HepG2 (cell line): Measurements from ENCODE around the gene RARA. TPM values are rescaled to one million over a fixed set of nuclear protein-coding genes. Genes with fewer than 3 reads are reported as not detected.

Experiments used
- CREM ChIP-seq, 2 experiments: sonication (generic) in 1 of 2; formaldehyde crosslinking in 1 of 2; IDR thresholded peaks; 2 replicates each; pipeline versions ENCODE4 v1.4.0 to v1.6.1; 2016 to 2020; ENCODE audit warnings: antibody characterized with exemption in 1 of 2, mild to moderate bottlenecking in 1 of 2, missing genetic modification reagents in 1 of 2
- FOXM1 ChIP-seq: sonication (generic); formaldehyde crosslinking; IDR thresholded peaks from 2 replicates; pipeline ENCODE4 v1.5.0; 2020; ENCODE audit warnings: missing genetic modification reagents
- FOXP1 ChIP-seq, 2 experiments: fragments of 450-650 bp in 1 of 2; IDR thresholded peaks; 2 replicates each; pipeline ENCODE4 v1.6.1; 2017 to 2018; ENCODE audit warnings: antibody characterized with exemption in 1 of 2
- HNF4A ChIP-seq: sonication (generic); formaldehyde crosslinking; IDR thresholded peaks from 2 replicates; pipeline ENCODE4 v1.4.0; 2020; ENCODE audit warnings: missing genetic modification reagents
- RARA ChIP-seq: IDR thresholded peaks from 2 replicates; pipeline ENCODE4 v1.6.1; 2016; ENCODE audit warnings: missing genetic modification reagents, missing compliant biosample characterization
- RXRB ChIP-seq: IDR thresholded peaks from 2 replicates; pipeline ENCODE4 v1.6.1; 2016; ENCODE audit warnings: borderline replicate concordance, missing genetic modification reagents, missing compliant biosample characterization
- SALL1 ChIP-seq: sonication (generic); formaldehyde crosslinking; IDR thresholded peaks from 2 replicates; pipeline ENCODE4 v1.8.0; 2022; ENCODE audit warnings: mild to moderate bottlenecking, missing genetic modification reagents
- SMARCE1 ChIP-seq: fragments of 450-650 bp; IDR thresholded peaks from 2 replicates; pipeline ENCODE4 v1.6.1; 2017; ENCODE audit warnings: borderline replicate concordance
- ZNF530 ChIP-seq: sonication (generic); formaldehyde crosslinking; IDR thresholded peaks from 2 replicates; pipeline ENCODE4 v1.5.0; 2020; ENCODE audit warnings: low read depth, mild to moderate bottlenecking, missing genetic modification reagents
- ZNF737 ChIP-seq: sonication (generic); formaldehyde crosslinking; IDR thresholded peaks from 2 replicates; pipeline ENCODE4 v1.5.0; 2020; ENCODE audit warnings: missing genetic modification reagents, mild to moderate bottlenecking, borderline replicate concordance
- polyA plus RNA-seq, 8 experiments: library from polyadenylated mRNA; depleted of rRNA in 3 of 8; stranded (reverse) in 7 of 8; unstranded in 1 of 8; fragments of >200 nt; fragmentation: Illumina TruSeq in 4 of 8; extraction: Trizol in 4 of 8; gene quantifications; 2 replicates each; pipeline versions ENCODE4 v1.2.1 to v1.2.3, GENCODE V29; 2011 to 2016; ENCODE audit warnings: low read depth in 4 of 8, missing spikeins in 1 of 8, mixed read lengths in 1 of 8; ENCODE audit not compliant: insufficient read depth in 1 of 8
- total RNA-seq, 5 experiments: library from RNA; depleted of rRNA; stranded (reverse); fragments of >200 nt; fragmentation: Illumina TruSeq; extraction: Trizol; gene quantifications; 2 replicates each; pipeline ENCODE4 v1.2.3, GENCODE V29; 2016; ENCODE audit warnings: low read depth in 1 of 5
- TF ChIP-seq, protein P1 (sequence below): sonication (generic); formaldehyde crosslinking; IDR thresholded peaks from 2 replicates; pipeline ENCODE4 v1.4.0; 2020; ENCODE audit warnings: missing genetic modification reagents, mild to moderate bottlenecking, borderline replicate concordance
- TF ChIP-seq, protein P2 (sequence below): sonication (generic); formaldehyde crosslinking; IDR thresholded peaks from 2 replicates; pipeline ENCODE4 v1.4.0; 2020; ENCODE audit warnings: mild to moderate bottlenecking, missing genetic modification reagents
- TF ChIP-seq, protein P3 (sequence below): sonication (generic); formaldehyde crosslinking; IDR thresholded peaks from 2 replicates; pipeline ENCODE4 v1.8.1; 2023; ENCODE audit warnings: missing genetic modification reagents, inconsistent platforms, borderline replicate concordance
- TF ChIP-seq, protein P4 (sequence below): IDR thresholded peaks from 2 replicates; pipeline ENCODE4 v1.6.1; 2012; ENCODE audit warnings: inconsistent platforms
- TF ChIP-seq, protein P5 (sequence below): IDR thresholded peaks from 2 replicates; pipeline ENCODE4 v1.6.1; 2016; ENCODE audit warnings: low read depth
- TF ChIP-seq, protein P6 (sequence below): sonication (generic); formaldehyde crosslinking; IDR thresholded peaks from 2 replicates; pipeline ENCODE4 v1.5.0; 2020; ENCODE audit warnings: missing genetic modification reagents, mild to moderate bottlenecking, borderline replicate concordance
- TF ChIP-seq, protein P7 (sequence below): sonication (generic); formaldehyde crosslinking; IDR thresholded peaks from 2 replicates; pipeline ENCODE4 v1.4.0; 2020; ENCODE audit warnings: missing genetic modification reagents

The RARA gene
- total and polyA plus RNA-seq, 2 of the 13 experiments (the other 11 are each of a cell fraction or from before 2014, with no cell fraction given): 6.4 to 8.6 TPM

DNA sequence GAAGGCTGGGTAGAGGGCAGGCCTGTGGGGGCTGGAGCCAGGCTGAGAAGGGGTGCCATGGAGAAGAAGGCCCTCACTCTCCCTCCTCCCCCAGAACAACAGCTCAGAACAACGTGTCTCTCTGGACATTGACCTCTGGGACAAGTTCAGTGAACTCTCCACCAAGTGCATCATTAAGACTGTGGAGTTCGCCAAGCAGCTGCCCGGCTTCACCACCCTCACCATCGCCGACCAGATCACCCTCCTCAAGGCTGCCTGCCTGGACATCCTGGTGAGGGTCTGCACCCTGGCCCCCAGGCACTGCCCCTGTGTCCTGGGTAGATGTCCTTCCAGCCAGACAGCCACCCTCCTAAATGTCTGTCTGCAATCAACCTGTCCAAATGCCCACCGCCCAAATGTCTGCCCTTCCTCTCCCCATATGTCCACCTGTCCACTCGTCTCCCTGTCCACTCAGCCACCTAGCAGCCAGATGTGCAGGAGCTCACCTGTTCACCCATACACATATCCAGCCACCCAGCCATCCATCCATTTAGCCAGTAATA is 43.3 kb downstream of the RARA start (continued):
- TF ChIP-seq, protein P1, sequence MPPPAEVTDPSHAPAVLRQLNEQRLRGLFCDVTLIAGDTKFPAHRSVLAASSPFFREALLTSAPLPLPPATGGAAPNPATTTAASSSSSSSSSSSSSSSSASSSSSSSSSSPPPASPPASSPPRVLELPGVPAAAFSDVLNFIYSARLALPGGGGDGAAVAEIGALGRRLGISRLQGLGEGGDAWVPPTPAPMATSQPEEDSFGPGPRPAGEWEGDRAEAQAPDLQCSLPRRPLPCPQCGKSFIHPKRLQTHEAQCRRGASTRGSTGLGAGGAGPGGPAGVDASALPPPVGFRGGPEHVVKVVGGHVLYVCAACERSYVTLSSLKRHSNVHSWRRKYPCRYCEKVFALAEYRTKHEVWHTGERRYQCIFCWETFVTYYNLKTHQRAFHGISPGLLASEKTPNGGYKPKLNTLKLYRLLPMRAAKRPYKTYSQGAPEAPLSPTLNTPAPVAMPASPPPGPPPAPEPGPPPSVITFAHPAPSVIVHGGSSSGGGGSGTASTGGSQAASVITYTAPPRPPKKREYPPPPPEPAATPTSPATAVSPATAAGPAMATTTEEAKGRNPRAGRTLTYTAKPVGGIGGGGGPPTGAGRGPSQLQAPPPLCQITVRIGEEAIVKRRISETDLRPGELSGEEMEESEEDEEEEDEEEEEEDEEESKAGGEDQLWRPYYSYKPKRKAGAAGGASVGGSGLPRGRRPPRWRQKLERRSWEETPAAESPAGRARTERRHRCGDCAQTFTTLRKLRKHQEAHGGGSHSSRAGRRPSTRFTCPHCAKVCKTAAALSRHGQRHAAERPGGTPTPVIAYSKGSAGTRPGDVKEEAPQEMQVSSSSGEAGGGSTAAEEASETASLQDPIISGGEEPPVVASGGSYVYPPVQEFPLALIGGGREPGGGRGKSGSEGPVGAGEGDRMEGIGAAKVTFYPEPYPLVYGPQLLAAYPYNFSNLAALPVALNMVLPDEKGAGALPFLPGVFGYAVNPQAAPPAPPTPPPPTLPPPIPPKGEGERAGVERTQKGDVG (CRISPR knock-in tag): no peak
- TF ChIP-seq ZNF530 (CRISPR knock-in tag) (no peak), RXRB (CRISPR knock-in tag) (peak; percentile 67), HNF4A (peak; percentile 82), FOXM1 (CRISPR knock-in tag) (0 out of 2 replicates have a peak, but pooled peaks have one; percentile 32), RARA (peak; percentile 68), CREM (IDR thresholded peaks at IDR 0.05) (peak; percentile 9; the same call in 1 of the 2 replicates), CREM (CRISPR knock-in tag; IDR thresholded peaks at IDR 0.05) (no peak), SMARCE1 (no peak), ZNF737 (CRISPR knock-in tag) (no peak), FOXP1 (IDR thresholded peaks at IDR 0.05) (no peak), FOXP1 (CRISPR knock-in tag; IDR thresholded peaks at IDR 0.05) (no peak), SALL1 (CRISPR knock-in tag) (0 out of 2 replicates have a peak, but pooled peaks have one; percentile 21)
- TF ChIP-seq, protein P2, sequence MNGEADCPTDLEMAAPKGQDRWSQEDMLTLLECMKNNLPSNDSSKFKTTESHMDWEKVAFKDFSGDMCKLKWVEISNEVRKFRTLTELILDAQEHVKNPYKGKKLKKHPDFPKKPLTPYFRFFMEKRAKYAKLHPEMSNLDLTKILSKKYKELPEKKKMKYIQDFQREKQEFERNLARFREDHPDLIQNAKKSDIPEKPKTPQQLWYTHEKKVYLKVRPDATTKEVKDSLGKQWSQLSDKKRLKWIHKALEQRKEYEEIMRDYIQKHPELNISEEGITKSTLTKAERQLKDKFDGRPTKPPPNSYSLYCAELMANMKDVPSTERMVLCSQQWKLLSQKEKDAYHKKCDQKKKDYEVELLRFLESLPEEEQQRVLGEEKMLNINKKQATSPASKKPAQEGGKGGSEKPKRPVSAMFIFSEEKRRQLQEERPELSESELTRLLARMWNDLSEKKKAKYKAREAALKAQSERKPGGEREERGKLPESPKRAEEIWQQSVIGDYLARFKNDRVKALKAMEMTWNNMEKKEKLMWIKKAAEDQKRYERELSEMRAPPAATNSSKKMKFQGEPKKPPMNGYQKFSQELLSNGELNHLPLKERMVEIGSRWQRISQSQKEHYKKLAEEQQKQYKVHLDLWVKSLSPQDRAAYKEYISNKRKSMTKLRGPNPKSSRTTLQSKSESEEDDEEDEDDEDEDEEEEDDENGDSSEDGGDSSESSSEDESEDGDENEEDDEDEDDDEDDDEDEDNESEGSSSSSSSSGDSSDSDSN (CRISPR knock-in tag): 0 out of 2 replicates have a peak, but pooled peaks have one; percentile 9
- TF ChIP-seq, protein P3, sequence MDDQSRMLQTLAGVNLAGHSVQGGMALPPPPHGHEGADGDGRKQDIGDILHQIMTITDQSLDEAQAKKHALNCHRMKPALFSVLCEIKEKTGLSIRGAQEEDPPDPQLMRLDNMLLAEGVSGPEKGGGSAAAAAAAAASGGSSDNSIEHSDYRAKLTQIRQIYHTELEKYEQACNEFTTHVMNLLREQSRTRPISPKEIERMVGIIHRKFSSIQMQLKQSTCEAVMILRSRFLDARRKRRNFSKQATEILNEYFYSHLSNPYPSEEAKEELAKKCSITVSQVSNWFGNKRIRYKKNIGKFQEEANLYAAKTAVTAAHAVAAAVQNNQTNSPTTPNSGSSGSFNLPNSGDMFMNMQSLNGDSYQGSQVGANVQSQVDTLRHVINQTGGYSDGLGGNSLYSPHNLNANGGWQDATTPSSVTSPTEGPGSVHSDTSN: no peak
- TF ChIP-seq, protein P4, sequence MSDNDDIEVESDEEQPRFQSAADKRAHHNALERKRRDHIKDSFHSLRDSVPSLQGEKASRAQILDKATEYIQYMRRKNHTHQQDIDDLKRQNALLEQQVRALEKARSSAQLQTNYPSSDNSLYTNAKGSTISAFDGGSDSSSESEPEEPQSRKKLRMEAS: peak; percentile 30; the same call in 1 of the 2 replicates
- TF ChIP-seq, protein P5, sequence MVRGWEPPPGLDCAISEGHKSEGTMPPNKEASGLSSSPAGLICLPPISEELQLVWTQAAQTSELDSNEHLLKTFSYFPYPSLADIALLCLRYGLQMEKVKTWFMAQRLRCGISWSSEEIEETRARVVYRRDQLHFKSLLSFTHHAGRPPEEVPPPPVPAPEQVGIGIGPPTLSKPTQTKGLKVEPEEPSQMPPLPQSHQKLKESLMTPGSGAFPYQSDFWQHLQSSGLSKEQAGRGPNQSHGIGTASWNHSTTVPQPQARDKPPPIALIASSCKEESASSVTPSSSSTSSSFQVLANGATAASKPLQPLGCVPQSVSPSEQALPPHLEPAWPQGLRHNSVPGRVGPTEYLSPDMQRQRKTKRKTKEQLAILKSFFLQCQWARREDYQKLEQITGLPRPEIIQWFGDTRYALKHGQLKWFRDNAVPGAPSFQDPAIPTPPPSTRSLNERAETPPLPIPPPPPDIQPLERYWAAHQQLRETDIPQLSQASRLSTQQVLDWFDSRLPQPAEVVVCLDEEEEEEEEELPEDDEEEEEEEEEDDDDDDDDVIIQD (CRISPR knock-in tag): no peak
- TF ChIP-seq, protein P6, sequence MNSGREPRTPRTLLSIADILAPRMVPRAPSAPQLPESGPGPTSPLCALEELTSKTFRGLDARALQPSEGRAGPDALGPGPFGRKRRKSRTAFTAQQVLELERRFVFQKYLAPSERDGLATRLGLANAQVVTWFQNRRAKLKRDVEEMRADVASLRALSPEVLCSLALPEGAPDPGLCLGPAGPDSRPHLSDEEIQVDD (CRISPR knock-in tag): 0 out of 2 replicates have a peak, but pooled peaks have one; percentile 27
- TF ChIP-seq, protein P7, sequence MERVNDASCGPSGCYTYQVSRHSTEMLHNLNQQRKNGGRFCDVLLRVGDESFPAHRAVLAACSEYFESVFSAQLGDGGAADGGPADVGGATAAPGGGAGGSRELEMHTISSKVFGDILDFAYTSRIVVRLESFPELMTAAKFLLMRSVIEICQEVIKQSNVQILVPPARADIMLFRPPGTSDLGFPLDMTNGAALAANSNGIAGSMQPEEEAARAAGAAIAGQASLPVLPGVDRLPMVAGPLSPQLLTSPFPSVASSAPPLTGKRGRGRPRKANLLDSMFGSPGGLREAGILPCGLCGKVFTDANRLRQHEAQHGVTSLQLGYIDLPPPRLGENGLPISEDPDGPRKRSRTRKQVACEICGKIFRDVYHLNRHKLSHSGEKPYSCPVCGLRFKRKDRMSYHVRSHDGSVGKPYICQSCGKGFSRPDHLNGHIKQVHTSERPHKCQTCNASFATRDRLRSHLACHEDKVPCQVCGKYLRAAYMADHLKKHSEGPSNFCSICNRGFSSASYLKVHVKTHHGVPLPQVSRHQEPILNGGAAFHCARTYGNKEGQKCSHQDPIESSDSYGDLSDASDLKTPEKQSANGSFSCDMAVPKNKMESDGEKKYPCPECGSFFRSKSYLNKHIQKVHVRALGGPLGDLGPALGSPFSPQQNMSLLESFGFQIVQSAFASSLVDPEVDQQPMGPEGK (CRISPR knock-in tag): peak; percentile 58
